Measurements from ENCODE around the gene SLC27A5.
"Not testable (repeated sequence)": the region's sequence is repeated elsewhere in the genome, so short reads cannot be mapped to it uniquely, and the experiment has no call there.

The SLC27A5 gene

GRCh38 chr19:58468216-58468839 is 43.5 kb downstream of the SLC27A5 start:
- DNase-seq (ENCODE audit: low read depth), result no peak

GRCh38 chr19:58466760-58467589 is 44.8 kb downstream of the SLC27A5 start, which contains the start of gene ZNF324:
ZNF324 (plus strand) TSS chr19:58467080; CDS start chr19:58469186, 2,106 bp downstream.
- DNase-seq (ENCODE audit: low read depth), result peak; percentile 96

GRCh38 chr19:58466089-58466759 is 45.6 kb downstream of the SLC27A5 start:
- DNase-seq (ENCODE audit: low read depth), result no peak

GRCh38 chr19:58460039-58460438 is 51.8 kb downstream of the SLC27A5 start:
- DNase-seq (ENCODE audit: low read depth), result no peak

GRCh38 chr19:58456111-58456510 is 55.7 kb downstream of the SLC27A5 start:
- DNase-seq (ENCODE audit: low read depth), result no peak

- DNase-seq (ENCODE audit: low read depth), result no peak
Observed at GRCh38 chr19:58455306-58455705, 56.5 kb downstream of the SLC27A5 start.

- DNase-seq (ENCODE audit: low read depth), result no peak
Observed at GRCh38 chr19:58453743-58454142, 58.0 kb downstream of the SLC27A5 start.

- DNase-seq (ENCODE audit: low read depth), result peak; percentile 94
Observed at GRCh38 chr19:58451358-58452101, 60.3 kb downstream of the SLC27A5 start, which contains the start of gene ZNF324B. ZNF324B (plus strand) TSS chr19:58451622; CDS start chr19:58453702, 2,080 bp downstream.

GRCh38 chr19:58450856-58451357 is 60.9 kb downstream of the SLC27A5 start:
- DNase-seq (ENCODE audit: low read depth), result no peak

GRCh38 chr19:58449980-58450379 is 61.8 kb downstream of the SLC27A5 start:
- not testable (repeated sequence) for DNase-seq (ENCODE audit: low read depth)

GRCh38 chr19:58448860-58449259 is 62.9 kb downstream of the SLC27A5 start:
- DNase-seq (ENCODE audit: low read depth), result not testable (repeated sequence)

All from stimulated activated CD4-positive, alpha-beta T cell treated with anti-CD3 and anti-CD28 coated beads, Interleukin-2, amount 100 ng/mL, for 4 hours (primary cell).